Measurements from ENCODE around the gene CCAR1.

The CCAR1 gene

GRCh38 chr10:68752711-68753350 lies 31.8 kb downstream of the CCAR1 start:
- Histone ChIP-seq H3K27me3 (replicated peaks; ENCODE audit: insufficient read depth, low read length) (no peaks in the 10 kb centered on the region), H3K9ac (ENCODE audit: low read length) (no peak overlapping the region), H4K20me1 (ENCODE audit: insufficient read depth, low read length) (no peaks in the 10 kb centered on the region), H3K4me1 (ENCODE audit: low read length) (no peaks in the 10 kb centered on the region), H3K36me3 (replicated peaks; ENCODE audit: insufficient read depth, low read length) (peaks cover 16% of the 10 kb centered on the region; the same call in 1 of the 2 replicates), H2AFZ (ENCODE audit: low read length) (no peak overlapping the region), H3K4me3 (ENCODE audit: low read length) (no peak overlapping the region), H3K4me2 (ENCODE audit: low read depth, low read length) (no peak overlapping the region), H3F3A (ENCODE audit: insufficient read depth, low read length) (no peaks in the 10 kb centered on the region), H3K9me3 (replicated peaks; ENCODE audit: insufficient read depth, low read length) (no peaks in the 10 kb centered on the region), H3K27ac (ENCODE audit: low read length) (no peak overlapping the region), H3K9me2 (replicated peaks; ENCODE audit: insufficient read depth, low read length) (no peaks in the 10 kb centered on the region), H3K79me2 (ENCODE audit: low read length) (no peaks in the 10 kb centered on the region)
- no peak for DNase-seq
- no peak for TF ChIP-seq CTCF (IDR thresholded peaks at IDR 0.05; ENCODE audit: low read length)
- TF ChIP-seq EZH2phosphoT487 (IDR thresholded peaks at IDR 0.05; ENCODE audit: low read length): no peak

- peaks cover 17% of the 10 kb centered on the region; the same call in 1 of the 2 replicates for H3K36me3 ChIP-seq (replicated peaks; ENCODE audit: insufficient read depth, low read length)
Measured at GRCh38 chr10:68756246-68756645, 35.2 kb downstream of the CCAR1 start.

GRCh38 chr10:68756766-68757165 lies 35.7 kb downstream of the CCAR1 start:
- Histone ChIP-seq H3K4me2 (ENCODE audit: low read depth, low read length) (no peak overlapping the region), H3K9me3 (replicated peaks; ENCODE audit: insufficient read depth, low read length) (no peaks in the 10 kb centered on the region), H3K9me2 (replicated peaks; ENCODE audit: insufficient read depth, low read length) (no peaks in the 10 kb centered on the region), H3K9ac (ENCODE audit: low read length) (no peak overlapping the region), H4K20me1 (ENCODE audit: insufficient read depth, low read length) (no peaks in the 10 kb centered on the region), H3K36me3 (replicated peaks; ENCODE audit: insufficient read depth, low read length) (peaks cover 17% of the 10 kb centered on the region; the same call in 1 of the 2 replicates), H3K4me3 (ENCODE audit: low read length) (no peak overlapping the region), H3K79me2 (ENCODE audit: low read length) (0 out of 2 replicates have a peak, but pooled peaks cover 2% of the 10 kb centered on the region), H3F3A (ENCODE audit: insufficient read depth, low read length) (no peaks in the 10 kb centered on the region), H3K27me3 (replicated peaks; ENCODE audit: insufficient read depth, low read length) (no peaks in the 10 kb centered on the region), H2AFZ (ENCODE audit: low read length) (no peak overlapping the region), H3K27ac (ENCODE audit: low read length) (no peak overlapping the region), H3K4me1 (ENCODE audit: low read length) (no peaks in the 10 kb centered on the region)
- no peak for DNase-seq
- TF ChIP-seq EZH2phosphoT487 (IDR thresholded peaks at IDR 0.05; ENCODE audit: low read length) (no peak), EZH2 (optimal IDR thresholded peaks at IDR 0.05; ENCODE audit: low read depth, low read length) (no peak), CTCF (IDR thresholded peaks at IDR 0.05; ENCODE audit: low read length) (no peak)

More at GRCh38 chr10:68756246-68756645, 35.2 kb downstream of the CCAR1 start:
- Histone ChIP-seq H3F3A (ENCODE audit: insufficient read depth, low read length) (no peaks in the 10 kb centered on the region), H3K4me2 (ENCODE audit: low read depth, low read length) (no peak overlapping the region), H3K9ac (ENCODE audit: low read length) (no peak overlapping the region), H2AFZ (ENCODE audit: low read length) (no peak overlapping the region), H3K4me1 (ENCODE audit: low read length) (no peaks in the 10 kb centered on the region), H3K27me3 (replicated peaks; ENCODE audit: insufficient read depth, low read length) (no peaks in the 10 kb centered on the region), H4K20me1 (ENCODE audit: insufficient read depth, low read length) (no peaks in the 10 kb centered on the region), H3K9me3 (replicated peaks; ENCODE audit: insufficient read depth, low read length) (no peaks in the 10 kb centered on the region), H3K79me2 (ENCODE audit: low read length) (0 out of 2 replicates have a peak, but pooled peaks cover 2% of the 10 kb centered on the region), H3K9me2 (replicated peaks; ENCODE audit: insufficient read depth, low read length) (no peaks in the 10 kb centered on the region), H3K27ac (ENCODE audit: low read length) (no peak overlapping the region), H3K4me3 (ENCODE audit: low read length) (no peak overlapping the region)
- TF ChIP-seq CTCF (IDR thresholded peaks at IDR 0.05; ENCODE audit: low read length) (no peak), EZH2 (optimal IDR thresholded peaks at IDR 0.05; ENCODE audit: low read depth, low read length) (no peak), EZH2phosphoT487 (IDR thresholded peaks at IDR 0.05; ENCODE audit: low read length) (no peak)
- no peak for DNase-seq

Data from MM.1S (cell line).